Jurkat, Clone E6-1 (cell line): ENCODE data around the gene GGNBP2.

Experiments
- DNase-seq: peaks from one replicate; pipeline ENCODE4 v3.0.0-alpha.2; 2011; ENCODE audit warnings: low read depth, low spot score
- H3K4me3 ChIP-seq: 2 replicates; pipeline ENCODE4 v1.5.1; 2011; ENCODE audit warnings: mild to moderate bottlenecking, low read length, control low read depth, moderate library complexity

Gene GGNBP2

GRCh38 chr17:36545465-36546417, 1.0 kb downstream of the GGNBP2 start:
- H3K4me3 ChIP-seq, result peak overlapping the region; percentile 97
- DNase-seq, result peak; percentile 97

- peak overlapping the region; percentile 97 for H3K4me3 ChIP-seq
- no peak for DNase-seq
These were observed 1.8 kb downstream of the GGNBP2 start for GRCh38 chr17:36546418-36547093.

DNA sequence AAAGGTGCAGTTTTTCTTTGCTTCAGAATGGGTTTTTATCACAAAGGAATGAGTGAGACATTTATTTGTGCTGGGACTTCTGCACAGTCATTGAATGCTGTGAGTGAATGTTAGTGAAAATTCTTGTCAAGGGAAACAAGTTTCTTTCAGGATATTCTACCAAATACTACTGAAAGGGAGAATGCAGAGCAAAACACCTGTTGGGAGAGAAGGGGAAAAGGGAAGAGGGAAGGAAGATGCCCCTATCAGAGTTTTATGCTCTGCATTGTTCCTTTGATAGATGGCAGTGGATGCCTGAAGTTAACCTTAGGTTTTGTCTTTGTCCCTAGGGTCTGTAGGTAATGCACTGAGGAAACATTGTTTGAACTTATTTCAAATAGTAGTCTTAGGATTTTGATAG, 3.1 kb downstream of the GGNBP2 start:
- no peak for DNase-seq
- H3K4me3 ChIP-seq, result no peak overlapping the region

DNA sequence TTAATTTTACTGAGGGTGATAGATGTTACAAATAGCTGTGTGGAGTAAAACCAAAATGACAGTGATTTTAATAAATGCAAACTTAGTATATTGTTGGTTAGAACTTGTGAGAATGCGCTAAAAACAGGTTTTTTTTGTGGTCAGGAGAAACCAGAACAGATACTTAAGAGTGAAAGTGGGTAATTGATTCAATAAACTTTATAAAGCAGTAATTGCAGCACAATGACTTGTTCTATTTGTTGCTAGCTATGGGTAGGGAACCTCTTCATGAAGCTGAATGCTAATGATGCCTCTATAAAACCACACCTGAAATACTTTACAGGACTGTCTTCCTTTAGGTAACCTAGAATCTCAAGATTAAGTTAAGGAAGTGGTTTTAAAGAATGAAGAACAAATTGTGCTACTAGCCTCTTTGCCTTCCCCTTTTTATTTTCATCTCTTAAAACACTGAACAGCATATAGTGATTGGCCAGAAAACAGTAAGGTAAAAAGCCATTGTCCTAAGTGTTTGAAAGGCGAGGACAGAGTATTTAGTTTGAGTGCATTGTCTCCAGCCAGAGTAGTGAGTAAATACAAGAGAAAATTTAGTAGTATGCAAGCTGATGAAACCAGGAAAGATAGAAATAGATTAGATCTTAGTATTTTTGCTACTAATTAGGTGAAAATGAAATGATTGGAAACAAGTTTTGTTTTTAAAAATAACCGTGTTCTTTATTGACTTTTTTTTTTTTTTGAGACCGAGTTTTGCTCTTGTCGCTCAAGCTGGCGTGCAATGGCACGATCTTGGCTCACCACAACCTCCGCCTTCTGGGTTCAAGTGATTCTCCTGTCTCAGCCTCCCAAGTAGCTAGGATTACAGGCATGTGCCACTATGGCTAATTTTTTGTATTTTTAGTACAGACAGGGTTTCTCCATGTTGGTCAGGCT, 6.0 kb downstream of the GGNBP2 start:
- H3K4me3 ChIP-seq, result no peak overlapping the region
- peak; percentile 50 for DNase-seq

GRCh38 chr17:36553459-36553858, 8.7 kb downstream of the GGNBP2 start:
- H3K4me3 ChIP-seq, result no peak overlapping the region

GRCh38 chr17:36566081-36566480, 21.4 kb downstream of the GGNBP2 start:
- DNase-seq, result no peak
- no peak overlapping the region for H3K4me3 ChIP-seq

More at GRCh38 chr17:36553459-36553858, 8.7 kb downstream of the GGNBP2 start:
- peak; percentile 49 for DNase-seq

- DNase-seq, result no peak
- no peak overlapping the region for H3K4me3 ChIP-seq
These were observed 30.3 kb downstream of the GGNBP2 start for GRCh38 chr17:36575028-36575427.

DNA sequence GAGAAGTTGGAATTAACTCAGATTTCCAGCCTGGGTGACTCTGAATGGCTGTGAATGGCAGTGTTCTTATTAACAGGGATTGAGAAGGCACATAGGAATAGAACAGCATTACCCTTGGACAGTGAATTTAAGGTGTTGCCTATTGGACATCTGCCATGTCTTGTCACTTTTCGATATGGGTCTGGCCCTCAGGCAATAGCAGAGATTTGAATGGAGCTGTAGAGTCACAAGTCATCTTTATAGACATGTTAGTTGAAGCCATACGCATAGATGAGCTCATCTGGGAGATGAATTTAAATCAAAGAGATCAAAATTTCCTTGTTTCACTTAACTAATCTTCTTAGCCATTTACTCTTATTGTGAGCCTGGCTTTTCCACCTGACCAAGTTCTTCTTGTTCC, 32.1 kb downstream of the GGNBP2 start:
- H3K4me3 ChIP-seq, result no peak overlapping the region
- DNase-seq, result no peak

DNA sequence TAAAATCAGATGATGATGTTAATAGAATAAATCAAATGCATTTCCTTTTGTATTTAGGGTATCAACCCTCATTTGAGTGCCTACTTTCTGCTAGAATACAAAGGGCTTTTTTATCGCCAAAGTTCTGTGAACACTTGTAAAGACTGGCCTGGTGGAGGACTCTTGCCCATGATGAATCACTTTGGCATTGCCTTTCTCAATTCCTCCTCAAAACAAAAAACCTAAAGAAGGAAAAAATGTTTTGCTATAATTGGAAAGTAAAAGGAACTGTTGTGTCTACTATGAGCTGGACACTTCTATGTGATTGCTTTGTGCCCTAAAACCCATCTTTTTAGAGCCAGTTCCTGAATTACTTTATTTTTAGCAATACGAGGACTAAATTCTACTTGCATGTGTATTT, 34.0 kb downstream of the GGNBP2 start:
- H3K4me3 ChIP-seq, result no peak overlapping the region
- no peak for DNase-seq

- no peak overlapping the region for H3K4me3 ChIP-seq
- DNase-seq, result no peak
These were observed 39.1 kb downstream of the GGNBP2 start for GRCh38 chr17:36583787-36584186.

DNA sequence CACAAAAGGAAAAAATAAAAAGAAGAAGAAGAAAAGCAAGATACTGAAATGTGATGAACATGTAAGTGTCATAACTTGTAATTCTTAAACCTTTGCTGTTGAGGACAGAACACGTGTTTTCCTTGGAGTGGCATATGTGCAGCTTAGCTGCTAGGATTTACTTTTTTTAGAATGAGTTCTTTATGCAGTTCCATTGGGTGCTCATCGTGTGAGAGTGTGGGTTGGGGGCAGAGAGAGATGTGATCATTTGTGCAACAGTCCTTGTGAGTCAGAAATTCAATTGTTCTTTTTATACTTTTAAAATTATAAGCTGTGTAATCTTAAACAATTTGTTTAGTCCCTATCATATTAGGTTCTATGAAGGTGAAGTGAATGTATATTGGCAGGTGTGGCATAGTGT, 41.4 kb downstream of the GGNBP2 start:
- no peak overlapping the region for H3K4me3 ChIP-seq
- no peak for DNase-seq

DNA sequence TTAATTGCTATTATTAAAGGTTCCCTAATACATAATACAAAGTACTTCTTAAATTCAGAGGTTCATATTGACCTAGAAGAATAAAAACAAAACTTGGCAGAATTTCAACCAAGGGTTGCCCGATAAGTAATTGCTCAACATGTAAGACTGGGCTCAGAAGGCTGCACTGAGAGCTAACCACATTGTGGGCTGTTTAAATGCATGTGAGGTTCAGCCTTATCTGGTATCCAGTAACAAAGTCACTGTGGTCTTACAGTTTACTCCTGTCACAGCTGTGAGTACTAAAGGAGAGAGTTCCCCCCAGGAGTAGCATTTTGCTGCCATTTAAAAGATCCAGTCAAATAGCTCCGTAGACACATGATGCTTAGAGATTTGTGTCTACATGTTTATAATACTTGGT, 45.4 kb downstream of the GGNBP2 start:
- DNase-seq, result peak; percentile 93
- no peak overlapping the region; the same call in 1 of the 2 replicates for H3K4me3 ChIP-seq

DNA sequence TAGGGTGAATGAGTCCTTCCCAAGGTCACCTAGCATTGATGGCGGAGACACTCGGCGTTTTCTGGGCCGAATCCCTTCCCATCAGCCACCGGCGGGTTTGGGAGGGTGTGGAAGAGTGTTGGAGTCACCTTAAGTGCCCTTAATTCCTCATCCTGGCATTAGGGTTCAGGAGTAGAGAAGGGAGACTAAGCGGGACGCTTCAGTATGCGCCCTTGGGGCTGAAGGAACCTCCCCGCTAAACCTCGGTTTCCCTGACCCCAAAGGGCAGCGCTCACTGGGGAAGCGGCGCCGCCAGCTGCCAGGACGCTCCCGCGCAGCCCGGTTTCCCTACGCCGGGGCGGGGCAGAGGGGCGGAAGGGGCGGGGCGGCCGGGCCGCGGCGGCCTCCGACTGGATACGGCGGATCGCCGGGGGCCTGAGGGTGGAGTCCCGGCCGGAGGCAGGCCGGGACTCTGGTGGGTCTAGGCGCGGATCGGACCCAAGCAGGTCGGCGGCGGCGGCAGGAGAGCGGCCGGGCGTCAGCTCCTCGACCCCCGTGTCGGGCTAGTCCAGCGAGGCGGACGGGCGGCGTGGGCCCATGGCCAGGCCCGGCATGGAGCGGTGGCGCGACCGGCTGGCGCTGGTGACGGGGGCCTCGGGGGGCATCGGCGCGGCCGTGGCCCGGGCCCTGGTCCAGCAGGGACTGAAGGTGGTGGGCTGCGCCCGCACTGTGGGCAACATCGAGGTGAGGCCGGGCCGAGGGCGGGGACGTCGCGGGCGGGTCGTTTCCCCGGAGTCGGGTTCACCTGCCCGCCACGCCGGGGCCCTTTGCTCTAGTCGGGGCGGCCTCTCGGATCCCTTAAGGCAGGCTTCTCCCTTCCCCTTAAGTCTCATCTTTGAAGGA, 47.0 kb downstream of the GGNBP2 start, which contains the start of gene DHRS11:
Gene DHRS11 (plus strand): TSS at position 446 of the 882 bp plus-strand sequence. CDS start 131 bp downstream, at position 577.
- peak; percentile 46 for DNase-seq
- peak within 1 kb of the TSS; percentile 61 for H3K4me3 ChIP-seq

- no peak for DNase-seq
- peak overlapping the region; percentile 61 for H3K4me3 ChIP-seq
These were observed 47.6 kb downstream of the GGNBP2 start for GRCh38 chr17:36592316-36592715.

- H3K4me3 ChIP-seq, result peak overlapping the region; percentile 61
- DNase-seq, result no peak
These were observed 48.1 kb downstream of the GGNBP2 start for GRCh38 chr17:36592716-36593321.

- DNase-seq, result no peak
- H3K4me3 ChIP-seq, result no peak overlapping the region
These were observed 49.1 kb downstream of the GGNBP2 start for GRCh38 chr17:36593656-36594316.

DNA sequence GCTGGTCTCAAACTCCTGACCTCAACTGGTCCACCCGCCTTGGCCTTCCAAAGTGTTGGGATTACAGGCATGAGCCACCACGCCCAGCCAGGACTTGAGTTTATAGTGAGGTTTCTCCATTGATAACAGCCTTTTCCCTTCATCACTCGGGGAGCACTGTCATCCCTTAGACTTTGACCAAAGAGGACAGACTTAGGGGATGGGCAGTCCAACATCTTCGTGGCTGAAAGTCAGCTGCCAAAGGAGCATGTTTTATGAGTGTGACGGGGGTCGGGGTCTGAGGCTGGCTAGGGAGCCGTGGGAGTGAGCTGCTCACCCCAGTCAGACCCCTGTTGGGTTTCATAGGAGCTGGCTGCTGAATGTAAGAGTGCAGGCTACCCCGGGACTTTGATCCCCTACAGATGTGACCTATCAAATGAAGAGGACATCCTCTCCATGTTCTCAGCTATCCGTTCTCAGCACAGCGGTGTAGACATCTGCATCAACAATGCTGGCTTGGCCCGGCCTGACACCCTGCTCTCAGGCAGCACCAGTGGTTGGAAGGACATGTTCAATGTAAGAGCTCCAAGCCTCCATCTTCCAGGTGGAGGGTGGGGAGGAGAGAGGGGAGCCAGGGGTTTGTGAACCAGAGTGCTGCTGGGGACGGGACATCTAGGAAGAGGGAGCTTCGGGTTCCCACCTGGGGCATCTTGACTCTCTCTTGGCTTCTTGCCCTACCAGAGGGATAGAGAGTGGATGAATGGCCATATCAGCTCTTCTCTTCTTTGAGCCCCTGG, 50.1 kb downstream of the GGNBP2 start:
- no peak overlapping the region for H3K4me3 ChIP-seq
- no peak for DNase-seq
